Adrenal gland (tissue), 12 donors: Measurements from ENCODE around the gene KRT73. TPM values are rescaled to one million over a fixed set of nuclear protein-coding genes. Genes with fewer than 3 reads are reported as not detected.

Experiments used
- DNase-seq, 7 donors: peaks; one replicate each; pipeline ENCODE4 v3.0.0-alpha.2; 2019 to 2020
- H3K27ac ChIP-seq, 5 donors: fragments of 200-600 bp; sonication (generic) in 4 of 5; 1 replicate in 3 of 5; 2 replicates in 2 of 5; pipeline versions ENCODE4 v1.5.1 to v1.8.0; 2016 to 2020; ENCODE audit warnings: mild to moderate bottlenecking in 1 of 5
- H3K27me3 ChIP-seq: fragments of 200-600 bp; 2 replicates; pipeline ENCODE4 v1.8.0; 2021
- H3K36me3 ChIP-seq, 2 donors: fragments of 200-600 bp; replicated peaks in 1 of 2; 1 replicate in 1 of 2; 2 replicates in 1 of 2; pipeline versions ENCODE4 v1.5.1 to v1.8.0; 2018 to 2022
- H3K4me1 ChIP-seq, 2 donors: fragments of 200-600 bp; replicated peaks in 1 of 2; 1 replicate in 1 of 2; 2 replicates in 1 of 2; pipeline versions ENCODE4 v1.5.1 to v1.8.0; 2018 to 2021
- H3K4me3 ChIP-seq, 4 donors: fragments of 200-600 bp; sonication (generic) in 3 of 4; one replicate each; pipeline ENCODE4 v1.5.1; 2016 to 2018
- H3K9me3 ChIP-seq, 3 donors: fragments of 200-600 bp; sonication (generic) in 1 of 3; replicated peaks in 1 of 3; 1 replicate in 2 of 3; 2 replicates in 1 of 3; pipeline versions ENCODE4 v1.5.1 to v1.8.0; 2016 to 2021
- CTCF ChIP-seq, 6 experiments: fragments of 450-650 bp in 4 of 6; fragments of 200-600 bp in 2 of 6; sonication (generic) in 1 of 6; IDR thresholded peaks; 1 replicate in 5 of 6; 2 replicates in 1 of 6; pipeline versions ENCODE4 v1.5.1 to v1.8.0; 2016 to 2021; ENCODE audit warnings: antibody characterized with exemption in 6 of 6, mild to moderate bottlenecking in 2 of 6, moderate library complexity in 1 of 6
- POLR2A ChIP-seq, 2 donors: fragments of 450-650 bp; IDR thresholded peaks; one replicate each; pipeline ENCODE4 v1.6.1; 2017; ENCODE audit warnings: antibody characterized with exemption in 2 of 2, mild to moderate bottlenecking in 2 of 2, moderate library complexity in 1 of 2
- WGBS, 4 donors: extraction: QIAGEN DNeasy Blood & Tissue Kit in 2 of 4; methylation state at CpG; one replicate each; pipeline versions ENCODE4 v1.1.5 to v1.1.7; 2013 to 2017; 5-methylcytosine and 5-hydroxymethylcytosine counted together
- intact Hi-C, 2 donors: fragments of 100-400 bp; cut with DNase I; formaldehyde crosslinking; loops; one replicate each; pipeline versions ENCODE4 v1.14.1 to v1.15.0; 2022 to 2023
- polyA plus RNA-seq, 3 donors: library from polyadenylated mRNA; stranded (reverse); fragments of 200-250 nt in 2 of 3; fragments of 350-450 nt in 1 of 3; fragmentation: Illumina TruSeq in 1 of 3; extraction: RNeasy Lipid Tissue Mini Kit (QIAGEN cat#74804) in 1 of 3; gene quantifications; one replicate each; pipeline ENCODE4 v1.2.3, GENCODE V29; 2013 to 2014
- total RNA-seq, 9 donors: library from RNA; depleted of rRNA in 4 of 9; stranded (reverse); fragments of >200 nt in 4 of 9; fragments of 120-200 nt in 1 of 9; fragmentation: NEBNext Ultra II Directional in 1 of 9; extraction: Animal tissue kit (Norgen Biotek cat#: 25700) in 1 of 9; gene quantifications; one replicate each; pipeline versions ENCODE4 v1.1.0 to v1.2.4, GENCODE V29; 2013 to 2023
- donor health status: healthy with polysubstance abuse.
- donor health status: Bipolar disorder and iron deficiency.
- donor health status: DM: yes; HTN: yes; CAD: no.
- donor health status: DM: no; HTN: no; CAD: no.
- donor health status: DM: no; HTN: no; CAD: no.
- donor health status: DM: yes; HTN: yes; CAD: no.

The KRT73 gene
- total and polyA plus RNA-seq, 12 donors, result 0.18 to 0.64 TPM; not detected in 10

GRCh38 chr12:52573743-52574142 lies 44.6 kb downstream of the KRT73 start, which contains the start of gene KRT74:
KRT74 (minus strand) TSS chr12:52573843; CDS start chr12:52573777, 66 bp downstream.
- intact Hi-C loops, result no loop called here

GRCh38 chr12:52573306-52573705 lies 45.1 kb downstream of the KRT73 start:
- Histone ChIP-seq H3K4me1 (no peaks in the 10 kb centered on the region), H3K27ac (no peak overlapping the region), H3K27me3 (no peaks in the 10 kb centered on the region), H3K36me3 (no peaks in the 10 kb centered on the region), H3K4me3 (no peak overlapping the region), H3K9me3 (no peaks in the 10 kb centered on the region)
- intact Hi-C loops, result no loop called here
- DNase-seq, result no peak
- 88 to 96% (median 92%) methylated on average over 8 to 15 of the region's 15 CpGs for WGBS, 4 donors
- TF ChIP-seq CTCF (IDR thresholded peaks at IDR 0.05) (no peak), POLR2A (IDR thresholded peaks at IDR 0.05) (no peak)

More at GRCh38 chr12:52573743-52574142, 44.6 kb downstream of the KRT73 start, which contains the start of gene KRT74:
- Histone ChIP-seq H3K27ac (no peak within 1 kb of the TSS), H3K4me3 (no peak within 1 kb of the TSS), H3K9me3 (no peaks in the 10 kb centered on the region), H3K36me3 (no peaks in the 10 kb centered on the region), H3K4me1 (no peaks in the 10 kb centered on the region), H3K27me3 (no peaks in the 10 kb centered on the region)
- no peak for TF ChIP-seq POLR2A (IDR thresholded peaks at IDR 0.05)
- TF ChIP-seq CTCF (IDR thresholded peaks at IDR 0.05), result no peak
- 70 to 95% (median 86%) methylated on average over 3 of the region's 3 CpGs for WGBS, 4 donors
- DNase-seq, result no peak

- Histone ChIP-seq H3K27ac (no peak overlapping the region), H3K4me3 (no peak overlapping the region), H3K36me3 (no peaks in the 10 kb centered on the region), H3K9me3 (no peaks in the 10 kb centered on the region), H3K27me3 (no peaks in the 10 kb centered on the region), H3K4me1 (no peaks in the 10 kb centered on the region)
- intact Hi-C loops, result no loop called here
- no peak for TF ChIP-seq POLR2A (IDR thresholded peaks at IDR 0.05)
- TF ChIP-seq CTCF (IDR thresholded peaks at IDR 0.05), result no peak
- WGBS, 4 donors, result 89 to 100% (median 90%) methylated on average over 4 to 10 of the region's 10 CpGs; no CpG with 5 or more reads in 1 of the 4 donors
- no peak for DNase-seq
These were observed 47.8 kb downstream of the KRT73 start for GRCh38 chr12:52570511-52570910.

GRCh38 chr12:52568111-52568510 lies 50.2 kb downstream of the KRT73 start:
- 87 to 97% (median 90%) methylated on average over 12 of the region's 12 CpGs for WGBS, 4 donors
- no peak overlapping the region for H3K4me3 ChIP-seq
- H3K4me1 ChIP-seq, result no peaks in the 10 kb centered on the region
- H3K27me3 ChIP-seq, result no peaks in the 10 kb centered on the region
- H3K36me3 ChIP-seq, result no peaks in the 10 kb centered on the region
- DNase-seq, result no peak
- H3K9me3 ChIP-seq, result no peaks in the 10 kb centered on the region
- no peak overlapping the region for H3K27ac ChIP-seq
- TF ChIP-seq CTCF (IDR thresholded peaks at IDR 0.05), result no peak
- no peak for TF ChIP-seq POLR2A (IDR thresholded peaks at IDR 0.05)
- intact Hi-C loops, result no loop called here
